K562 (cell line): ENCODE measurements around the gene EXOC2. TPM values are rescaled to one million over a fixed set of nuclear protein-coding genes. Genes with fewer than 3 reads are reported as not detected.

Source experiments
- ATAC-seq: fragments of 200-7000 bp; cut with Tn5 transposase; 3 replicates; pipeline ENCODE4 v1.9.1; 2020; ENCODE audit warnings: moderate library complexity
- BruUV-seq: library from RNA; stranded (reverse); fragments of 400-500 nt; replicated peaks from 2 replicates; lab custom pipeline; 2021; lab: Mats Ljungman, UMichigan
- CTCF ChIA-PET: fragments of 300-600 bp; formaldehyde crosslinking; extraction: SDS; loops from one replicate; lab custom pipeline; 2021; ENCODE audit warnings: low intra/inter-chr PET ratio; lab: Yijun Ruan, JAX
- POLR2A ChIA-PET: fragments of 300-600, 350-650 bp; sonication (Branson Sonifier 250); formaldehyde crosslinking; extraction: SDS; loops from one replicate; lab custom pipeline; 2021; ENCODE audit warnings: antibody characterized with exemption, inconsistent platforms; lab: Yijun Ruan, JAX
- DNase-seq, 4 experiments: peaks; one replicate each; pipeline versions ENCODE4 v3.0.0 to v3.0.0-alpha.2; 2011 to 2018; ENCODE audit warnings: low spot score in 3 of 4, mixed read lengths in 3 of 4; ENCODE audit errors: extremely low read depth in 1 of 4
- FAIRE-seq: peaks from 2 replicates; lab custom pipeline; 2011; peaks lifted over from hg19 to GRCh38; lab: Jason Lieb, UNC
- H2AFZ ChIP-seq: 2 replicates; pipeline ENCODE4 v1.6.0; 2011; ENCODE audit warnings: low read depth, low read length, control low read depth, inconsistent platforms
- H3K27ac ChIP-seq: fragments of 200-600 bp; 3 replicates; pipeline ENCODE4 v1.8.0; 2011; ENCODE audit warnings: low read depth, mild to moderate bottlenecking, control low read depth, inconsistent platforms, low read length, moderate library complexity, mixed read lengths; ENCODE audit errors: extremely low read depth
- H3K27me3 ChIP-seq, 2 experiments: fragments of 300-600 bp in 1 of 2; 2 replicates in 1 of 2; 3 replicates in 1 of 2; pipeline versions ENCODE4 v1.6.0 to v1.8.0; 2011; ENCODE audit warnings: inconsistent platforms in 2 of 2, low read length in 2 of 2, mild to moderate bottlenecking in 1 of 2, mixed read lengths in 1 of 2, moderate library complexity in 1 of 2; ENCODE audit not compliant: control insufficient read depth in 2 of 2, insufficient read depth in 2 of 2
- H3K36me3 ChIP-seq: fragments of 300-600 bp; 3 replicates; pipeline ENCODE4 v1.8.0; 2011; ENCODE audit warnings: mild to moderate bottlenecking, low read length, inconsistent platforms; ENCODE audit not compliant: control insufficient read depth, insufficient read depth
- H3K4me1 ChIP-seq, 2 experiments: fragments of 200-600 bp in 1 of 2; replicated peaks in 1 of 2; 2 replicates in 1 of 2; 3 replicates in 1 of 2; pipeline versions ENCODE4 v1.5.1 to v1.8.0; 2011; ENCODE audit warnings: inconsistent platforms in 2 of 2, low read length in 2 of 2, mild to moderate bottlenecking in 1 of 2, mixed read lengths in 1 of 2, moderate library complexity in 1 of 2; ENCODE audit not compliant: control insufficient read depth in 2 of 2, insufficient read depth in 2 of 2
- H3K4me2 ChIP-seq: 2 replicates; pipeline ENCODE4 v1.6.1; 2011; ENCODE audit warnings: low read length, control low read depth, inconsistent platforms, mixed read lengths; ENCODE audit not compliant: insufficient read depth
- H3K4me3 ChIP-seq: fragments of 200-600 bp; sonication (generic), shearing (Covaris generic); 2 replicates; pipeline ENCODE4 v1.5.1; 2016; ENCODE audit warnings: control low read depth, inconsistent platforms
- H3K79me2 ChIP-seq: fragments of 200-600 bp; 3 replicates; pipeline ENCODE4 v1.8.0; 2011; ENCODE audit warnings: low read length, inconsistent platforms; ENCODE audit not compliant: control insufficient read depth, insufficient read depth
- H3K9ac ChIP-seq, 2 experiments: 2 replicates each; pipeline versions ENCODE4 v1.6.0 to v1.6.1; 2011; ENCODE audit warnings: low read depth in 2 of 2, low read length in 2 of 2, control low read depth in 1 of 2, inconsistent platforms in 1 of 2, mild to moderate bottlenecking in 1 of 2, mixed read lengths in 1 of 2; ENCODE audit not compliant: insufficient read depth in 1 of 2
- H3K9me1 ChIP-seq: one replicate; pipeline ENCODE4 v1.6.0; 2011; ENCODE audit warnings: inconsistent platforms, mild to moderate bottlenecking, low read length, moderate library complexity; ENCODE audit not compliant: control insufficient read depth, insufficient read depth
- H3K9me3 ChIP-seq: replicated peaks from 2 replicates; pipeline ENCODE4 v1.5.1; 2011; ENCODE audit warnings: low read depth, low read length, inconsistent platforms; ENCODE audit not compliant: control insufficient read depth, insufficient read depth
- H4K20me1 ChIP-seq: replicated peaks from 2 replicates; pipeline ENCODE4 v1.6.1; 2011; ENCODE audit warnings: low read length, inconsistent platforms, mixed read lengths; ENCODE audit not compliant: control insufficient read depth, insufficient read depth
- KLF1 ChIP-seq: fragments of 450-650 bp; IDR thresholded peaks from 2 replicates; pipeline ENCODE4 v1.6.1; 2016; ENCODE audit warnings: missing genetic modification characterization, missing compliant biosample characterization
- MAFG ChIP-seq: fragments of 450-650 bp; conservative IDR thresholded peaks from 2 replicates; pipeline ENCODE4 v1.6.1; 2016; ENCODE audit warnings: missing genetic modification characterization, missing compliant biosample characterization
- MTA3 ChIP-seq: fragments of 450-650 bp; formaldehyde crosslinking; IDR thresholded peaks from 2 replicates; pipeline ENCODE4 v1.6.1; 2017; ENCODE audit warnings: mild to moderate bottlenecking, borderline replicate concordance
- PYGO2 ChIP-seq: fragments of 450-650 bp; IDR thresholded peaks from 2 replicates; pipeline ENCODE4 v1.6.1; 2016; ENCODE audit warnings: mild to moderate bottlenecking, missing genetic modification characterization, moderate library complexity, missing compliant biosample characterization
- SAFB2 ChIP-seq: fragments of 200-400 bp; formaldehyde crosslinking; IDR thresholded peaks from 2 replicates; pipeline ENCODE4 v1.6.1; 2018; ENCODE audit warnings: borderline replicate concordance, low read length, low read depth, moderate library complexity; ENCODE audit not compliant: severe bottlenecking
- U2AF1 ChIP-seq: fragments of 200-400 bp; formaldehyde crosslinking; optimal IDR thresholded peaks from 2 replicates; pipeline ENCODE3; 2017; ENCODE audit warnings: mild to moderate bottlenecking, low read depth, low read length, moderate library complexity
- ZNF561 ChIP-seq: fragments of 450-650 bp; formaldehyde crosslinking; conservative IDR thresholded peaks from 2 replicates; pipeline ENCODE4 v1.4.0; 2020; ENCODE audit warnings: mild to moderate bottlenecking, moderate library complexity
- WGBS: fragments of 100-300 bp; shearing (Covaris generic); methylation state at CpG from one replicate; pipeline ENCODE4 v1.1.6; 2016; ENCODE audit warnings: low coverage, mixed read lengths; ENCODE audit not compliant: insufficient coverage; ENCODE audit errors: missing lambda C conversion rate; 5-methylcytosine and 5-hydroxymethylcytosine counted together
- in situ Hi-C: fragments of 300-500 bp; cut with MboI; formaldehyde crosslinking; loops from 4 replicates; pipeline ENCODE4 v1.15.0; 2018; ENCODE audit warnings: inconsistent platforms, mixed read lengths
- intact Hi-C: fragments of 100-400 bp; cut with micrococcal nuclease; formaldehyde crosslinking; loops from 2 replicates; pipeline ENCODE4 v1.14.2; 2022
- polyA plus RNA-seq, 8 experiments: library from polyadenylated mRNA; depleted of rRNA in 4 of 8; stranded (reverse) in 5 of 8; unstranded in 3 of 8; fragments of >200 nt; fragmentation: Nextera tagmentation in 2 of 8; fragmentation: Illumina TruSeq in 1 of 8; extraction: Ambion mirVana in 2 of 8; extraction: Trizol in 1 of 8; gene quantifications; 2 replicates each; pipeline versions ENCODE4 v1.2.1 to v1.2.3, GENCODE V29; 2011 to 2014; ENCODE audit warnings: inconsistent platforms in 1 of 8, missing spikeins in 1 of 8
- total RNA-seq, 7 experiments: library from RNA; depleted of rRNA in 6 of 7; stranded (reverse); fragments of >200 nt in 6 of 7; fragmentation: Illumina TruSeq in 2 of 7; extraction: Trizol in 2 of 7; gene quantifications; 2 replicates each; pipeline versions ENCODE4 v1.2.1 to v1.2.3, GENCODE V29; 2011 to 2021; ENCODE audit warnings: low replicate concordance in 1 of 7

Gene EXOC2
- total and polyA plus RNA-seq, 9 of the 15 experiments (the other 6 are each of a cell fraction or from before 2014, with no cell fraction given): 12.2 to 30.2 (median 24.2) TPM

GRCh38 chr6:636488-636887, 56.5 kb downstream of the EXOC2 start:
- Histone ChIP-seq H3K4me3 (no peak overlapping the region), H4K20me1 (no peaks in the 10 kb centered on the region), H3K9ac (no peak overlapping the region), H2AFZ (no peak overlapping the region), H3K79me2 (no peaks in the 10 kb centered on the region), H3K36me3 (no peaks in the 10 kb centered on the region), H3K9me1 (no peaks in the 10 kb centered on the region), H3K9me3 (no peaks in the 10 kb centered on the region), H3K4me1 (no peaks in the 10 kb centered on the region), H3K27me3 (no peaks in the 10 kb centered on the region), H3K27ac (no peak overlapping the region), H3K4me2 (no peak overlapping the region)
- WGBS: 42% methylated on average over 5 of the region's 5 CpGs
- no peak for TF ChIP-seq MTA3
- no peak for TF ChIP-seq SAFB2
- no peak for TF ChIP-seq KLF1 (tag)
- TF ChIP-seq ZNF561: no peak
- no peak for TF ChIP-seq PYGO2 (tag)
- in situ Hi-C loops: no loop called here
- CTCF ChIA-PET: no interaction called here
- no TSS peak for BruUV-seq
- FAIRE-seq (no peak), ATAC-seq (no peak), DNase-seq (no peak)
- intact Hi-C loops: no loop called here
- POLR2A ChIA-PET: no interaction called here

GRCh38 chr6:635233-635632, 57.7 kb downstream of the EXOC2 start:
- no peaks in the 10 kb centered on the region for H3K9me1 ChIP-seq
- no peak overlapping the region for H3K4me2 ChIP-seq
- H3K9ac ChIP-seq: no peak overlapping the region
- POLR2A ChIA-PET: no interaction called here
- no peak overlapping the region for H3K27ac ChIP-seq
- WGBS: 72% methylated on average over 5 of the region's 5 CpGs
- intact Hi-C loops: no loop called here
- H4K20me1 ChIP-seq: no peaks in the 10 kb centered on the region
- H3K79me2 ChIP-seq: no peaks in the 10 kb centered on the region
- H3K27me3 ChIP-seq: no peaks in the 10 kb centered on the region
- H3K4me1 ChIP-seq: no peaks in the 10 kb centered on the region
- no peaks in the 10 kb centered on the region for H3K9me3 ChIP-seq
- no TSS peak for BruUV-seq
- H3K4me3 ChIP-seq: no peak overlapping the region
- no peak for DNase-seq
- no peak for ATAC-seq
- H2AFZ ChIP-seq: no peak overlapping the region
- no peaks in the 10 kb centered on the region for H3K36me3 ChIP-seq
- CTCF ChIA-PET: no interaction called here
- FAIRE-seq: no peak
- in situ Hi-C loops: no loop called here
- TF ChIP-seq MAFG (peak; percentile 71), U2AF1 (no peak)
